A673 (cell line): ENCODE data around the gene SPTBN4. TPM values are rescaled to one million over a fixed set of nuclear protein-coding genes. Genes with fewer than 3 reads are reported as not detected.
"Not testable (repeated sequence)": the region's sequence is repeated elsewhere in the genome, so short reads cannot be mapped to it uniquely, and the experiment has no call there.

Experiments used
- BruUV-seq: library from RNA; stranded (reverse); fragments of 400-500 nt; replicated peaks from 2 replicates; lab custom pipeline; 2021; lab: Mats Ljungman, UMichigan
- CTCF ChIA-PET: fragments of 300-600 bp; sonication (Branson Sonifier 250); formaldehyde crosslinking; loops from one replicate; lab custom pipeline; 2022; ENCODE audit warnings: antibody characterized with exemption; lab: Charles Lee
- POLR2A ChIA-PET: fragments of 300-600 bp; sonication (Branson Sonifier 250); formaldehyde crosslinking; loops from one replicate; lab custom pipeline; 2022; ENCODE audit warnings: antibody characterized with exemption; ENCODE audit not compliant: low non-redundant PET; lab: Charles Lee
- DNase-seq: peaks from one replicate; pipeline ENCODE4 v3.0.0-alpha.2; 2015; ENCODE audit warnings: low spot score
- H3K27ac ChIP-seq: fragments of 200-600 bp; sonication (generic); 2 replicates; pipeline ENCODE4 v1.5.1; 2016; ENCODE audit warnings: mixed run types, low read depth, mild to moderate bottlenecking, mixed read lengths, antibody characterized with exemption, low read length; ENCODE audit not compliant: poor library complexity, severe bottlenecking
- H3K27me3 ChIP-seq: fragments of 200-600 bp; sonication (generic); replicated peaks from 2 replicates; pipeline ENCODE4 v1.6.1; 2017; ENCODE audit warnings: mixed run types, low read depth, mild to moderate bottlenecking, mixed read lengths, antibody characterized with exemption, low read length; ENCODE audit not compliant: insufficient read depth, poor library complexity
- H3K36me3 ChIP-seq: fragments of 200-600 bp; sonication (generic); 2 replicates; pipeline ENCODE4 v1.6.1; 2016; ENCODE audit warnings: mixed run types, mild to moderate bottlenecking, mixed read lengths, antibody characterized with exemption, low read length; ENCODE audit not compliant: insufficient read depth, poor library complexity, severe bottlenecking
- H3K4me1 ChIP-seq: fragments of 200-600 bp; sonication (generic); 2 replicates; pipeline ENCODE4 v1.6.1; 2017; ENCODE audit warnings: mixed run types, mild to moderate bottlenecking, mixed read lengths, antibody characterized with exemption, low read length; ENCODE audit not compliant: insufficient read depth, poor library complexity, severe bottlenecking
- H3K4me3 ChIP-seq: fragments of 200-600 bp; sonication (generic); 2 replicates; pipeline ENCODE4 v1.5.1; 2016; ENCODE audit warnings: low read depth, mixed run types, mild to moderate bottlenecking, mixed read lengths, low read length; ENCODE audit not compliant: poor library complexity, severe bottlenecking
- H3K9me3 ChIP-seq: fragments of 200-600 bp; sonication (generic); 2 replicates; pipeline ENCODE4 v1.6.1; 2016; ENCODE audit warnings: mixed run types, low read depth, mild to moderate bottlenecking, mixed read lengths, antibody characterized with exemption, low read length; ENCODE audit not compliant: poor library complexity, severe bottlenecking
- CTCF ChIP-seq: fragments of 300-800, 200-600 bp; sonication (generic); conservative IDR thresholded peaks from 2 replicates; pipeline ENCODE4 v1.5.1; 2017; ENCODE audit warnings: low read depth, mild to moderate bottlenecking, antibody characterized with exemption, low read length, moderate library complexity, mixed read lengths
- EZH2 ChIP-seq: fragments of 200-600 bp; sonication (generic); IDR thresholded peaks from 2 replicates; pipeline ENCODE4 v1.6.1; 2017; ENCODE audit warnings: borderline replicate concordance, low read depth, mild to moderate bottlenecking, mixed read lengths, antibody characterized with exemption, low read length; ENCODE audit not compliant: poor library complexity, severe bottlenecking
- intact Hi-C: fragments of 100-400 bp; cut with micrococcal nuclease; formaldehyde crosslinking; loops from one replicate; pipeline ENCODE4 v1.10.0; 2022; ENCODE audit not compliant: unreplicated experiment
- total RNA-seq: library from RNA; stranded (reverse); gene quantifications from 2 replicates; pipeline ENCODE4 v1.2.3, GENCODE V29; 2021

Gene SPTBN4
- total RNA-seq, 1 experiment from 2014 or later, result 0.43 TPM

- Histone ChIP-seq H3K27ac (peak overlapping the region; percentile 5), H3K27me3 (no peaks in the 10 kb centered on the region), H3K4me3 (no peak overlapping the region), H3K9me3 (no peaks in the 10 kb centered on the region), H3K4me1 (peaks cover 10% of the 10 kb centered on the region), H3K36me3 (peaks cover 69% of the 10 kb centered on the region)
- CTCF ChIA-PET, result no interaction called here
- DNase-seq, result peak; percentile 90
- BruUV-seq, result no TSS peak
- intact Hi-C loops, result no loop called here
- POLR2A ChIA-PET, result no interaction called here
- TF ChIP-seq EZH2 (no peak), CTCF (no peak)
Observed at GRCh38 chr19:40623403-40624251, 156.8 kb downstream of the SPTBN4 start.

- CTCF ChIA-PET, H3K27ac ChIP-seq, H3K4me3 ChIP-seq, H3K27me3 ChIP-seq, POLR2A ChIA-PET, H3K9me3 ChIP-seq, BruUV-seq, intact Hi-C loops, DNase-seq: not testable (repeated sequence)
- Histone ChIP-seq H3K4me1 (peaks cover 10% of the 10 kb centered on the region), H3K36me3 (peaks cover 66% of the 10 kb centered on the region)
Observed at GRCh38 chr19:40624369-40625153, 157.8 kb downstream of the SPTBN4 start.

- intact Hi-C loops, result no loop called here
- Histone ChIP-seq H3K27me3 (no peaks in the 10 kb centered on the region), H3K4me3 (no peak overlapping the region), H3K9me3 (no peaks in the 10 kb centered on the region), H3K27ac (no peak overlapping the region), H3K36me3 (peaks cover 64% of the 10 kb centered on the region), H3K4me1 (peaks cover 10% of the 10 kb centered on the region)
- no TSS peak for BruUV-seq
- ChIA-PET CTCF (no interaction called here), POLR2A (no interaction called here)
- no peak for TF ChIP-seq EZH2
- TF ChIP-seq CTCF, result no peak
- DNase-seq, result no peak
Observed at GRCh38 chr19:40625406-40626120, 158.8 kb downstream of the SPTBN4 start.

Other genes with a start within 250 kb of the SPTBN4 start
- not detected in 2 replicates for gene TTC9B, start 248.6 kb upstream of the SPTBN4 start, total RNA-seq
- 0.45 TPM in 1 of 2 replicates, not detected in the other for gene CCNP, start 240.3 kb upstream of the SPTBN4 start, total RNA-seq
- gene AKT2, start 181.7 kb upstream of the SPTBN4 start, total RNA-seq, result 146 and 151 TPM in 2 replicates
- 26.5 and 30.8 TPM in 2 replicates for gene C19orf47, start 118.6 kb upstream of the SPTBN4 start, total RNA-seq
- 310 and 334 TPM in 2 replicates for gene PLD3, start 118.3 kb upstream of the SPTBN4 start, total RNA-seq
- 0.15 TPM in 1 of 2 replicates, not detected in the other for gene HIPK4, start 76.8 kb upstream of the SPTBN4 start, total RNA-seq
- gene PRX, start 53.6 kb upstream of the SPTBN4 start, total RNA-seq, result 2.5 and 3.9 TPM in 2 replicates
- gene SERTAD1, start 41.0 kb upstream of the SPTBN4 start, total RNA-seq, result 9.6 and 16.5 TPM in 2 replicates
- 26.3 and 28.7 TPM in 2 replicates for gene SERTAD3, start 22.7 kb upstream of the SPTBN4 start, total RNA-seq
- 36.1 and 48.2 TPM in 2 replicates for gene BLVRB, start 1.3 kb upstream of the SPTBN4 start, total RNA-seq
- gene SHKBP1, start 109.9 kb downstream of the SPTBN4 start, total RNA-seq, result 85.5 and 110 TPM in 2 replicates
- gene LTBP4, start 134.4 kb downstream of the SPTBN4 start, total RNA-seq, result 139 and 178 TPM in 2 replicates
- gene NUMBL, start 223.7 kb downstream of the SPTBN4 start, total RNA-seq, result 38.4 and 49.3 TPM in 2 replicates
- 34.1 and 38.8 TPM in 2 replicates for gene COQ8B, start 249.9 kb downstream of the SPTBN4 start, total RNA-seq